ENCODE results near the gene DAPL1. TPM values are rescaled to one million over a fixed set of nuclear protein-coding genes. Genes with fewer than 3 reads are reported as not detected.

Gene DAPL1
- total and polyA plus RNA-seq, 8 donors, result 2.6 to 47.3 (median 6.1) TPM

DNA sequence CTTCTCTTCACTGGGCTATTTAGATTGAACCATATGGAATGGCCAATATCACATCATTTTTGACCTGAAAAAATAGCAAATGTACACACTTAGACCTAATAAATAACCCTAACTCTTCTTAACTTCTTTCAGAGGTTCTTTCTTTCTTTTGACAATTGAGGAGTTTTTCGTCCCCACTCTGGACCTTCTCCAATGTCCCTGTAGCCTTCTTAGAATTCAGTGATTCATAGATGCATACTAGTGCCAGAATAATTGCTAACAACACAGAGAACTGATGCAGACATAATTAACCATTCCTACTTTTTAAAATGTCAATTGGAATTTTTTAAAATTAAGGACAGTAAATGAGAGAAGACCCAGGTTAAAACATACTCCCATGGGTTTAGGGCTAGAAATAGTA is 20.0 kb downstream of the DAPL1 start:
- H3K4me1 ChIP-seq, result peaks cover 0 to 3% (median 0%) of the 10 kb centered on the region in 3 donors
- intact Hi-C loops (cut with DNase I), result no loop called here

DNA sequence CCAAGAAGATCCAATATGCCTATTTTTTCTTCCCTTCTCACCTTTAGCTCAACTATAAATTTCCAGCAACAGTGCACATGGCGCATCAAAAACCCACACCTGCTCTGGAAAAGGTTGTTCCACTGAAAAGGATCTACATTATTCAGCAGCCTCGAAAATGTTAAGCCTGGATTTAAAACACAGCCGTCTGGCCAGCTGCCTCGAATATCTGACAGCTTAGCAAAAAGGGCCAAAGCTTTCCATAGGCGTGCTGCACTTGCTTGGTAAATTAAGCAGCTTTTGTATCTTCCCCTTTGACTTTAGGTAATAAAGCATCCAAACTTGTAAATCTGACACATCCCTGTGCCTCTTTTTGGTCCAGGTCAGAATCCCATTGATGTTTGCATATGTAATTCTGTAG is 20.5 kb downstream of the DAPL1 start:
- DNase-seq (no peak), FAIRE-seq (no peak), ATAC-seq (no peak)
- H3K27me3 ChIP-seq, result no peaks in the 10 kb centered on the region
- no peaks in the 10 kb centered on the region for H3K9me3 ChIP-seq
- peaks cover 0 to 3% (median 0%) of the 10 kb centered on the region in 3 donors for H3K4me1 ChIP-seq
- WGBS, 2 donors, result 79 to 91% methylated on average over 5 of the region's 5 CpGs
- intact Hi-C loops (cut with DNase I), result no loop called here
- no peaks in the 10 kb centered on the region for H3K36me3 ChIP-seq
- TF ChIP-seq, protein P1, sequence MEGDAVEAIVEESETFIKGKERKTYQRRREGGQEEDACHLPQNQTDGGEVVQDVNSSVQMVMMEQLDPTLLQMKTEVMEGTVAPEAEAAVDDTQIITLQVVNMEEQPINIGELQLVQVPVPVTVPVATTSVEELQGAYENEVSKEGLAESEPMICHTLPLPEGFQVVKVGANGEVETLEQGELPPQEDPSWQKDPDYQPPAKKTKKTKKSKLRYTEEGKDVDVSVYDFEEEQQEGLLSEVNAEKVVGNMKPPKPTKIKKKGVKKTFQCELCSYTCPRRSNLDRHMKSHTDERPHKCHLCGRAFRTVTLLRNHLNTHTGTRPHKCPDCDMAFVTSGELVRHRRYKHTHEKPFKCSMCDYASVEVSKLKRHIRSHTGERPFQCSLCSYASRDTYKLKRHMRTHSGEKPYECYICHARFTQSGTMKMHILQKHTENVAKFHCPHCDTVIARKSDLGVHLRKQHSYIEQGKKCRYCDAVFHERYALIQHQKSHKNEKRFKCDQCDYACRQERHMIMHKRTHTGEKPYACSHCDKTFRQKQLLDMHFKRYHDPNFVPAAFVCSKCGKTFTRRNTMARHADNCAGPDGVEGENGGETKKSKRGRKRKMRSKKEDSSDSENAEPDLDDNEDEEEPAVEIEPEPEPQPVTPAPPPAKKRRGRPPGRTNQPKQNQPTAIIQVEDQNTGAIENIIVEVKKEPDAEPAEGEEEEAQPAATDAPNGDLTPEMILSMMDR (IDR thresholded peaks at IDR 0.05), result no peak
- H3K27ac ChIP-seq, result no peak overlapping the region
- no peak overlapping the region for H3K4me3 ChIP-seq

More for the DNA sequence above, 20.0 kb downstream of the DAPL1 start:
- Histone ChIP-seq H3K27me3 (no peaks in the 10 kb centered on the region), H3K27ac (no peak overlapping the region), H3K9me3 (no peaks in the 10 kb centered on the region), H3K36me3 (no peaks in the 10 kb centered on the region), H3K4me3 (no peak overlapping the region)
- TF ChIP-seq, protein P1 (IDR thresholded peaks at IDR 0.05), result no peak
- 90 to 93% methylated on average over 1 of the region's 1 CpG for WGBS, 2 donors
- DNase-seq (no peak), ATAC-seq (no peak), FAIRE-seq (no peak)

DNA sequence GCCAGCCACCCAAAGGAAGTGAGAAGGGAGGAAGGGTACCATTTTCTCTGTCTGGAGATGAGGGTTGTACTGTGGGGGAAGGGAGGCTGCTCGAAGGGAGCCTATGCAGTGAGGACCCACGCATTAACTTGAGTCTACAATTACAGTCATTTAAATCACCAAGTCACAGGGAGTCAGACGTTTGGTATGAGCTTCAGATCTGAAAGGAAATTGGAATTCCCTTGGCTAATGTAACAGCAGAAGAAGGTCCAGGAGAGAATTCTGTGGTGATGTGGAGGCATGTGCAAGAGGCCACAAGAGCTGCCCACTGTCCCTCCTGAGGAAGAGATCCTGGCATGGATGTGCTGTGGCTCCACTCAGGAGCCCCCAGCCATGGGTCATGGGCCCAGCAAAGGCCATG is 22.5 kb downstream of the DAPL1 start:
- intact Hi-C loops (cut with DNase I), result no loop called here
- no peak overlapping the region for H3K4me3 ChIP-seq
- ATAC-seq (no peak), FAIRE-seq (no peak), DNase-seq (no peak)
- H3K9me3 ChIP-seq, result no peaks in the 10 kb centered on the region
- no peaks in the 10 kb centered on the region for H3K36me3 ChIP-seq
- 76 to 87% methylated on average over 3 of the region's 3 CpGs for WGBS, 2 donors
- no peaks in the 10 kb centered on the region for H3K4me1 ChIP-seq
- TF ChIP-seq, protein P1 (IDR thresholded peaks at IDR 0.05), result no peak
- no peaks in the 10 kb centered on the region for H3K27me3 ChIP-seq
- H3K27ac ChIP-seq, result no peak overlapping the region

DNA sequence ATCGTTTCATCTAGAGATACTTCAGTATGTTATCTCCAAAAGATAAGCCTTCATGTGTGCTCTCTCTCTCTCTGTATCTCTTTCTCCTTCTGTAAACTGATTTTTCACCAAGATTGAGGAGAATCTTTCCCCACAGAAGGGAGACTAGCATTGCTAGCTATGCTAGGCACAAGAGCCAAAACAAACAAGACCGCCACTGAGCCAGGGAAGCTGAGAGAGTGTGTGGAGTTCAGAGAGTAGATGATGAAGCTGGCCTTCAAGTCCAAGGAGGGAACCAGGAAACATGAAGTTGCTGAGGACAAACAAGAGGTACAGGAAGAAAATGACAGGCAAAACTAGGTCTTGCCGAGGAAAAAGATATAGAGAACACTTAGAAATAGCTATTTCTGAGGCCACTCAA is 23.4 kb downstream of the DAPL1 start:
- Histone ChIP-seq H3K27ac (no peak overlapping the region), H3K27me3 (no peaks in the 10 kb centered on the region), H3K4me3 (no peak overlapping the region), H3K9me3 (no peaks in the 10 kb centered on the region), H3K36me3 (no peaks in the 10 kb centered on the region), H3K4me1 (no peaks in the 10 kb centered on the region)
- no peak for FAIRE-seq
- ATAC-seq, result peak in 3 of 4 donors; percentile 30 to 74 (median 59)
- DNase-seq, result no peak
- WGBS, 2 donors, result 20 to 25% methylated on average over 3 of the region's 3 CpGs
- intact Hi-C loops (cut with DNase I), result no loop called here
- TF ChIP-seq, protein P1 (IDR thresholded peaks at IDR 0.05), result no peak

DNA sequence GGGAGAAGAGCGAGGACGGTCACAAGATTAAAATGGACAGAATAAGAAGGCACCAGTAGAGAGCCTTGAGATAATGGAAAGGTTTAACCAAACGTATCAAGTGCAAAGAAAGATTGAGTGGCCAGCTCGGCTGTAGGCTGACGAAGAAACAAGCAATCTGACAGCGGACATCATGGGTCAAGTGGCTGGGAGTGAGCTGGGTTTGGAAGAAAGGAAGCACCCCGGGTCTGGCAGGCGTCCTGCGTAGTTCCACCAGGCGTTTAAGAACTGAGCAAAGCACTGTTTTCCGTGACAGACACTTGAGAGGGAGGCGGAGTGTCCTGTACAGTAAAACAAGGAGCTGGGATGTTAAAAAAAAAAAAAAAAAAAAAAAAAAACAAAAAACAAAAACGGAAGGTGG is 27.1 kb downstream of the DAPL1 start:
- H3K36me3 ChIP-seq, result no peaks in the 10 kb centered on the region

More for the DNA sequence above, 27.1 kb downstream of the DAPL1 start:
- Histone ChIP-seq H3K9me3 (no peaks in the 10 kb centered on the region), H3K27me3 (no peaks in the 10 kb centered on the region), H3K4me3 (no peak overlapping the region), H3K4me1 (no peaks in the 10 kb centered on the region), H3K27ac (no peak overlapping the region)
- FAIRE-seq (no peak), DNase-seq (no peak), ATAC-seq (no peak)
- TF ChIP-seq, protein P1 (IDR thresholded peaks at IDR 0.05), result no peak
- 80 to 81% methylated on average over 13 of the region's 13 CpGs for WGBS, 2 donors
- intact Hi-C loops (cut with DNase I), result no loop called here

All from pancreas (tissue), 10 donors.